ENCODE measurements around the gene NFIC. TPM values are rescaled to one million over a fixed set of nuclear protein-coding genes. Genes with fewer than 3 reads are reported as not detected.
A peak's percentile ranks its signal among the peaks of the same experiment; 100 is the strongest.

The NFIC gene
- total and polyA plus RNA-seq, 10 of the 15 experiments (the other 5 are each of a cell fraction or from before 2014, with no cell fraction given): 0.71 to 53.5 (median 10.2) TPM

DNA sequence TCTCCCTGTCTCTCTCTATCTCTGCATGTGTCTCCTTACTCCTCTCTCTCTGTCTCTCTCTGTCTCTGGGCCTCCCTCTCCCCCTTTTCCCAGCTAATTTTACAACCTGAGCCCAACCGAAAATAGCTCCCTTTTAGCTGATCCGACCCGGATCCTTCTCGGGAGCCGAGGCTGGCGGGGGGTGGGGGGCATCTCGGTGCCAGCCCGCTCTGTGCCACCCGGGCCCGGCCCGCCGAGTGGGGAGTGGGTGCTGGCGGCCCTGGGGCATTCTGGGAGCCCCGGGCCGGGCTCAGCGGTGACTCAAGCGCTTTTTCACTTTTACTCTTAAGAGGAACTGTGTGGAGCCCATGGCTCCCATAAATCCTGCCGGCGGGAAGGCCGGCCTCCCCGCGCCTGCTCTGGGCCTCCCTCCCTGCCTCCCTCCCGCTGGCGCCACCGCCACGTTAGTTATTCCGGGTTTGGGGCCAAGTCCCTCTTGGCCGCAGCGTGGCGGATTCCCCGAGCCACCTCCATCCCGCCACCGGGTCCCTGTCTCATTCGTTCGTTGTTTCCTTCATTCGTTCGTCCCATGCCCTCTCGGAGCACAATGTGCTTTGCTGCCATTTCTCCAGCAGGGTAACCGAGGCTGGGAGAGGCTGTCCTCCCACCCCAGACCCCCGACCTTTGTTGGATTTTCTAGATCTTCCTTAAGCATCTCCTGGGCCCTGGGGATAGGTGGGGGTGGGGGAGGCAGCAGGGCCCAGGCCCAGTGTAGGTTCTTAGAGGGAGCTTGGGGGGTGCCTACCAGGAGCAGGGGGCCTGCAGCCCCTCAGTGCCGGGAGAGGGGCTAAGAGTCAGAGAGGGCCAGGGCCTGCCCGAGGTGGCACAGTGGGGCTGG lies 3.2 kb downstream of the NFIC start (continued):
- TF ChIP-seq SPI1 (IDR thresholded peaks at IDR 0.05; ENCODE audit: borderline replicate concordance, insufficient read depth, low read depth, low read length): peak; percentile 68
- TF ChIP-seq RAD21 (IDR thresholded peaks at IDR 0.05; ENCODE audit: insufficient read depth, low read depth, low read length): no peak
- TF ChIP-seq HDGF (IDR thresholded peaks at IDR 0.05): 0 out of 2 replicates have a peak, but pooled peaks have one; percentile 16
- TF ChIP-seq HDAC2 (IDR thresholded peaks at IDR 0.05): no peak
- no peak for TF ChIP-seq PRDM15 (CRISPR knock-in tag; IDR thresholded peaks at IDR 0.05)
- TF ChIP-seq PKNOX1 (IDR thresholded peaks at IDR 0.05): no peak
- TF ChIP-seq ZSCAN29 (IDR thresholded peaks at IDR 0.05): no peak
- TF ChIP-seq KAT2A (conservative IDR thresholded peaks at IDR 0.05; ENCODE audit: control insufficient read depth, low read depth, low read length): no peak
- TF ChIP-seq, protein P1, sequence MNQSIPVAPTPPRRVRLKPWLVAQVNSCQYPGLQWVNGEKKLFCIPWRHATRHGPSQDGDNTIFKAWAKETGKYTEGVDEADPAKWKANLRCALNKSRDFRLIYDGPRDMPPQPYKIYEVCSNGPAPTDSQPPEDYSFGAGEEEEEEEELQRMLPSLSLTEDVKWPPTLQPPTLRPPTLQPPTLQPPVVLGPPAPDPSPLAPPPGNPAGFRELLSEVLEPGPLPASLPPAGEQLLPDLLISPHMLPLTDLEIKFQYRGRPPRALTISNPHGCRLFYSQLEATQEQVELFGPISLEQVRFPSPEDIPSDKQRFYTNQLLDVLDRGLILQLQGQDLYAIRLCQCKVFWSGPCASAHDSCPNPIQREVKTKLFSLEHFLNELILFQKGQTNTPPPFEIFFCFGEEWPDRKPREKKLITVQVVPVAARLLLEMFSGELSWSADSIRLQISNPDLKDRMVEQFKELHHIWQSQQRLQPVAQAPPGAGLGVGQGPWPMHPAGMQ (IDR thresholded peaks at IDR 0.05; ENCODE audit: borderline replicate concordance): no peak
- TF ChIP-seq, protein P2, sequence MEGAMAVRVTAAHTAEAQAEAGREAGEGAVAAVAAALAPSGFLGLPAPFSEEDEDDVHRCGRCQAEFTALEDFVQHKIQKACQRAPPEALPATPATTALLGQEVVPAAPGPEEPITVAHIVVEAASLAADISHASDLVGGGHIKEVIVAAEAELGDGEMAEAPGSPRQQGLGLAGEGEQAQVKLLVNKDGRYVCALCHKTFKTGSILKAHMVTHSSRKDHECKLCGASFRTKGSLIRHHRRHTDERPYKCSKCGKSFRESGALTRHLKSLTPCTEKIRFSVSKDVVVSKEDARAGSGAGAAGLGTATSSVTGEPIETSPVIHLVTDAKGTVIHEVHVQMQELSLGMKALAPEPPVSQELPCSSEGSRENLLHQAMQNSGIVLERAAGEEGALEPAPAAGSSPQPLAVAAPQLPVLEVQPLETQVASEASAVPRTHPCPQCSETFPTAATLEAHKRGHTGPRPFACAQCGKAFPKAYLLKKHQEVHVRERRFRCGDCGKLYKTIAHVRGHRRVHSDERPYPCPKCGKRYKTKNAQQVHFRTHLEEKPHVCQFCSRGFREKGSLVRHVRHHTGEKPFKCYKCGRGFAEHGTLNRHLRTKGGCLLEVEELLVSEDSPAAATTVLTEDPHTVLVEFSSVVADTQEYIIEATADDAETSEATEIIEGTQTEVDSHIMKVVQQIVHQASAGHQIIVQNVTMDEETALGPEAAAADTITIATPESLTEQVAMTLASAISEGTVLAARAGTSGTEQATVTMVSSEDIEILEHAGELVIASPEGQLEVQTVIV (IDR thresholded peaks at IDR 0.05; ENCODE audit: borderline replicate concordance, partially characterized antibody): no peak
- TF ChIP-seq, protein P3, sequence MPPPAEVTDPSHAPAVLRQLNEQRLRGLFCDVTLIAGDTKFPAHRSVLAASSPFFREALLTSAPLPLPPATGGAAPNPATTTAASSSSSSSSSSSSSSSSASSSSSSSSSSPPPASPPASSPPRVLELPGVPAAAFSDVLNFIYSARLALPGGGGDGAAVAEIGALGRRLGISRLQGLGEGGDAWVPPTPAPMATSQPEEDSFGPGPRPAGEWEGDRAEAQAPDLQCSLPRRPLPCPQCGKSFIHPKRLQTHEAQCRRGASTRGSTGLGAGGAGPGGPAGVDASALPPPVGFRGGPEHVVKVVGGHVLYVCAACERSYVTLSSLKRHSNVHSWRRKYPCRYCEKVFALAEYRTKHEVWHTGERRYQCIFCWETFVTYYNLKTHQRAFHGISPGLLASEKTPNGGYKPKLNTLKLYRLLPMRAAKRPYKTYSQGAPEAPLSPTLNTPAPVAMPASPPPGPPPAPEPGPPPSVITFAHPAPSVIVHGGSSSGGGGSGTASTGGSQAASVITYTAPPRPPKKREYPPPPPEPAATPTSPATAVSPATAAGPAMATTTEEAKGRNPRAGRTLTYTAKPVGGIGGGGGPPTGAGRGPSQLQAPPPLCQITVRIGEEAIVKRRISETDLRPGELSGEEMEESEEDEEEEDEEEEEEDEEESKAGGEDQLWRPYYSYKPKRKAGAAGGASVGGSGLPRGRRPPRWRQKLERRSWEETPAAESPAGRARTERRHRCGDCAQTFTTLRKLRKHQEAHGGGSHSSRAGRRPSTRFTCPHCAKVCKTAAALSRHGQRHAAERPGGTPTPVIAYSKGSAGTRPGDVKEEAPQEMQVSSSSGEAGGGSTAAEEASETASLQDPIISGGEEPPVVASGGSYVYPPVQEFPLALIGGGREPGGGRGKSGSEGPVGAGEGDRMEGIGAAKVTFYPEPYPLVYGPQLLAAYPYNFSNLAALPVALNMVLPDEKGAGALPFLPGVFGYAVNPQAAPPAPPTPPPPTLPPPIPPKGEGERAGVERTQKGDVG (CRISPR knock-in tag; IDR thresholded peaks at IDR 0.05): no peak
